Measurements from ENCODE around the gene UNC13C. TPM values are rescaled to one million over a fixed set of nuclear protein-coding genes. Genes with fewer than 3 reads are reported as not detected.

Gene UNC13C
- total and polyA plus RNA-seq, 2 experiments from 2014 or later = 0.92 to 10.3 TPM

DNA sequence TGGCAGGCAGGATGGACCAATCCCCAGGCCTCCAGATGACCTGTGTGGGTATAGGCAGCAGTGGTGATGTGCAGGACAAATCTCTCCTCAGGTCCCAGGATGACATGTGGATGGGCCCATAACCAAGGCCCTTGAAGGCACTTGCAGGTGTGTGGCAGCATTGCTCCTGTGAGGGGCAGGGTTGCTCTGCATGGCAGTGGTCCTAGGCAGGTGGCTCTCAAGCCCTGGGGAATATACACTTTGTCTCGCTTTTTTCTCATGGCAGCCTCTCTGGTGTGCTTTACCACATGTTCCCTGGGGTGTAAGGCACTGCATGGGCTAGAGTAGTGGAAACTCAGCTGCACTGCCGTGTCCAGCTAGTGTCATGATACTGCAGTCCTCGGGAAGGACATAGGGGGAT lies 503.6 kb downstream of the UNC13C start:
- H3K4me3 ChIP-seq = no peak overlapping the region
- no peak overlapping the region for H3K27ac ChIP-seq
- no peaks in the 10 kb centered on the region for H3K79me2 ChIP-seq
- no peak overlapping the region for H2AFZ ChIP-seq
- WGBS (ENCODE audit: low lambda C conversion rate, missing lambda C conversion rate) = 67% methylated on average over 3 of the region's 3 CpGs
- no peaks in the 10 kb centered on the region for H3K9me2 ChIP-seq (replicated peaks; ENCODE audit: insufficient read depth)
- H3K36me3 ChIP-seq (replicated peaks; ENCODE audit: insufficient read depth, low read depth) = no peaks in the 10 kb centered on the region
- H3K27me3 ChIP-seq = no peaks in the 10 kb centered on the region
- H3K4me2 ChIP-seq = no peak overlapping the region
- TF ChIP-seq EZH2 (IDR thresholded peaks at IDR 0.05; ENCODE audit: borderline replicate concordance) (no peak), EZH2phosphoT487 (IDR thresholded peaks at IDR 0.05; ENCODE audit: low read depth, severe bottlenecking, unreplicated experiment) (no peak)
- TF ChIP-seq, protein P1, sequence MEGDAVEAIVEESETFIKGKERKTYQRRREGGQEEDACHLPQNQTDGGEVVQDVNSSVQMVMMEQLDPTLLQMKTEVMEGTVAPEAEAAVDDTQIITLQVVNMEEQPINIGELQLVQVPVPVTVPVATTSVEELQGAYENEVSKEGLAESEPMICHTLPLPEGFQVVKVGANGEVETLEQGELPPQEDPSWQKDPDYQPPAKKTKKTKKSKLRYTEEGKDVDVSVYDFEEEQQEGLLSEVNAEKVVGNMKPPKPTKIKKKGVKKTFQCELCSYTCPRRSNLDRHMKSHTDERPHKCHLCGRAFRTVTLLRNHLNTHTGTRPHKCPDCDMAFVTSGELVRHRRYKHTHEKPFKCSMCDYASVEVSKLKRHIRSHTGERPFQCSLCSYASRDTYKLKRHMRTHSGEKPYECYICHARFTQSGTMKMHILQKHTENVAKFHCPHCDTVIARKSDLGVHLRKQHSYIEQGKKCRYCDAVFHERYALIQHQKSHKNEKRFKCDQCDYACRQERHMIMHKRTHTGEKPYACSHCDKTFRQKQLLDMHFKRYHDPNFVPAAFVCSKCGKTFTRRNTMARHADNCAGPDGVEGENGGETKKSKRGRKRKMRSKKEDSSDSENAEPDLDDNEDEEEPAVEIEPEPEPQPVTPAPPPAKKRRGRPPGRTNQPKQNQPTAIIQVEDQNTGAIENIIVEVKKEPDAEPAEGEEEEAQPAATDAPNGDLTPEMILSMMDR (IDR thresholded peaks at IDR 0.05; ENCODE audit: poor library complexity) = no peak
- no peaks in the 10 kb centered on the region for H3K4me1 ChIP-seq (ENCODE audit: insufficient read depth)
- DNase-seq (ENCODE audit: low spot score) = no peak
- no peaks in the 10 kb centered on the region for H3K9me3 ChIP-seq (ENCODE audit: low read depth)
- no peaks in the 10 kb centered on the region for H4K20me1 ChIP-seq (ENCODE audit: insufficient read depth, poor library complexity, severe bottlenecking)

DNA sequence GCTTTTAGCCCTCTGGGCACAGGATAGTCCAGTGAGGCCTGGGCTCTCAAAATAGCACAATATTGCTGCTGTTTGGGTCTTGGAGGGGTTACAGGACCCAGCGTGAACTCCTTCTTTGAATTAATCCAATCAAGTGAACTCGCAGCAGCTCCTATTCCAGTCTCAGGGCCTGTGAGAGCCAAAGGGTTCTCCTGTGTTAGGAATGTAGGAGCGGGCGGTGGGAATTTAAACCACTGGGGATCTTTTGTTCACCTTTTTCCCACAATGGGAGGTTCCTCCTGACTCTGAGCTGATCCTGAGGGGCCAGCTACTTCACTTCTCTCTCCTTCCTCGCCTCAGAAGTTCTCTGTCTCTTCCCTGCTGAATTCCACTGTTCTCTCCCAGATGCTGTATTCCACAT lies 504.0 kb downstream of the UNC13C start:
- Histone ChIP-seq H2AFZ (no peak overlapping the region), H3K79me2 (no peaks in the 10 kb centered on the region), H3K27me3 (no peaks in the 10 kb centered on the region), H3K27ac (no peak overlapping the region), H3K9me3 (ENCODE audit: low read depth) (no peaks in the 10 kb centered on the region), H3K4me2 (no peak overlapping the region), H4K20me1 (ENCODE audit: insufficient read depth, poor library complexity, severe bottlenecking) (no peaks in the 10 kb centered on the region), H3K9me2 (replicated peaks; ENCODE audit: insufficient read depth) (no peaks in the 10 kb centered on the region), H3K36me3 (replicated peaks; ENCODE audit: insufficient read depth, low read depth) (no peaks in the 10 kb centered on the region), H3K4me1 (ENCODE audit: insufficient read depth) (no peaks in the 10 kb centered on the region), H3K4me3 (no peak overlapping the region)
- TF ChIP-seq, protein P1 (IDR thresholded peaks at IDR 0.05; ENCODE audit: poor library complexity) = no peak
- no peak for TF ChIP-seq EZH2 (IDR thresholded peaks at IDR 0.05; ENCODE audit: borderline replicate concordance)
- TF ChIP-seq EZH2phosphoT487 (IDR thresholded peaks at IDR 0.05; ENCODE audit: low read depth, severe bottlenecking, unreplicated experiment) = no peak
- 81% methylated on average over 5 of the region's 5 CpGs for WGBS (ENCODE audit: low lambda C conversion rate, missing lambda C conversion rate)
- DNase-seq (ENCODE audit: low spot score) = no peak

DNA sequence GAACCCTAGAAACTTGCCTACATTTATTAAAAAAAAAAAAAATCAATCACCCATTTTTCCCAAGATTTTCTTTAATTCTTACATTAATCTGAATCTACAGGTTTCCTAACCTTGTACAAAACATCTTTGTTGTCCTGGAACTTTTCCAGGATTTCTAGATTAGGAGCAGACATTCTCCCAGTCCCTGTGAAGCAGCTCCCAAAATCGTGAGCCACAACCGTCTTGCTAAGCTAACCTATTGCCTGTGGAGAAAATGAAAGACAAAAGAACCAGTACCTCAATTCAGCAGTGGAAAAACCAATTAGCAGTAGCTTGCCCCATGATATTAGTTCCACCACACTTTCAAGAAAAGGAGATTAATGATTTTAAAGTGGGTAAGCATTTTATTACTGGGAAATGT lies 522.1 kb downstream of the UNC13C start:
- H3K9me2 ChIP-seq (replicated peaks; ENCODE audit: insufficient read depth) = no peaks in the 10 kb centered on the region
- no peaks in the 10 kb centered on the region for H3K9me3 ChIP-seq (ENCODE audit: low read depth)
- 75% methylated on average over 2 of the region's 2 CpGs for WGBS (ENCODE audit: low lambda C conversion rate, missing lambda C conversion rate)
- no peak for DNase-seq (ENCODE audit: low spot score)
- no peaks in the 10 kb centered on the region for H3K79me2 ChIP-seq
- H3K4me3 ChIP-seq = no peak overlapping the region
- no peaks in the 10 kb centered on the region for H3K36me3 ChIP-seq (replicated peaks; ENCODE audit: insufficient read depth, low read depth)
- H4K20me1 ChIP-seq (ENCODE audit: insufficient read depth, poor library complexity, severe bottlenecking) = no peaks in the 10 kb centered on the region
- H3K27ac ChIP-seq = no peak overlapping the region
- H2AFZ ChIP-seq = no peak overlapping the region
- no peaks in the 10 kb centered on the region for H3K4me1 ChIP-seq (ENCODE audit: insufficient read depth)
- TF ChIP-seq, protein P1 (IDR thresholded peaks at IDR 0.05; ENCODE audit: poor library complexity) = no peak
- H3K27me3 ChIP-seq = no peaks in the 10 kb centered on the region
- no peak overlapping the region for H3K4me2 ChIP-seq
